ENCODE data around the gene ST3GAL4. TPM values are rescaled to one million over a fixed set of nuclear protein-coding genes. Genes with fewer than 3 reads are reported as not detected.

Gene ST3GAL4
- total and polyA plus RNA-seq, 2 of the 8 experiments (the other 6 are each of a cell fraction or from before 2014, with no cell fraction given), result 15.6 to 20.0 TPM

DNA sequence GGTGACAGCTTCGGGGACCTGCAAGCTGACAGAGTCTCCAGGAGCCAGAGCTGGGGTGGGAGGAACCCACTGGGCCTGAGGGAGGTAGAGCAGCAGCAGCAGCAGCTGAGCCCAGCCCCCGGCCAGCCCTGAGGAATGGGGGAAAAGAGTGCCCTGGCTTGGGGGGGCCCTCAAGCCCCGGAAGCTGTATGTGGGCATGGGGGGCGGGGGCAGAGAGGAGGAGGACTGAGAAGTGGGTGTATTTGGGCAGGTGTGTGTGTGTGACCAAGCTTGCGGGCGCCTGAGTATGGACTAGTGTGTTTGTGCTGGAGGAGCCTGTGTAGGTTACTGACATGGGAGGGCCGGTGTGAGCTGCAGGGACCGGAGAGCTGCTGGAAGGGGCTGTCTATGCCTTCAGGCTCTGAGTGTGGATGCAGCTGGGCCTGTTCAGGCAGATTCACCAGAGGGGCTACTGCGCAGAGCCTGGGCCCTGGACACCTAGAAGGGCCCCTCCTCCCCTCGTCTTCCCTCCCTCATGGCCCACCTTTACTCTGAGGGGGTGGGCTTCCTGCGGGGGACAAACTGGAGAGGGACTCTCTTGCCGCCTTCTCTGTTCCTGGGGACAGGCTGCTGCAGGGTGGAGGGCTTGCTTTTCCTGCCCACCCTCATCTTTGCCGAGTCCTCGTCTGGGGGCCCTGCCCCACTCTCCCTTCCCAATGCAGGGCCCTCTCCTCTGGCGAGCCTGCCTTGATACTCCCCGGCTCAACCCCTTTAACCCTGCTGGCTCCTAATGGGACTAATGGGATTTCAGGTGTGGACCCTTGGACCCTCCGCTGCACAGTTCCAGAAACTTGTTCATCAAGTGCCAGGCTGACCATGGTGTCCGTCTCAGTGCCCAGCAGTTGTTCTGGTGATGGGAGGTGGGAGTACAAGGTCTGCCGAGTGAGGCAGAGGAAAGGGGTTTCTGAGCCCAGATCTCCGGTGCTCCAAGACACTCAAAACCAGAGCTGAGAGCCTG, 28.2 kb downstream of the ST3GAL4 start (continued):
- TF ChIP-seq SP1 (IDR thresholded peaks at IDR 0.05; ENCODE audit: low read depth, low read length), result no peak
